K562 (cell line): ENCODE data around the gene CERCAM.

Source experiments
- ESRRA ChIP-seq: fragments of 450-650 bp; IDR thresholded peaks from 2 replicates; pipeline ENCODE4 v1.6.1; 2014; ENCODE audit warnings: low read depth, mild to moderate bottlenecking, moderate library complexity, borderline replicate concordance
- PTBP1 ChIP-seq: fragments of 200-400 bp; formaldehyde crosslinking; IDR thresholded peaks from 2 replicates; pipeline ENCODE4 v1.6.1; 2017; ENCODE audit warnings: low read depth, low read length
- SP1 ChIP-seq: sonication (generic); formaldehyde crosslinking; IDR thresholded peaks from 2 replicates; pipeline ENCODE4 v1.8.1; 2022; ENCODE audit warnings: mild to moderate bottlenecking, missing genetic modification reagents
- ZBTB1 ChIP-seq: sonication (generic); formaldehyde crosslinking; IDR thresholded peaks from 2 replicates; pipeline ENCODE4 v1.8.1; 2023; ENCODE audit warnings: missing genetic modification reagents, low read depth, mild to moderate bottlenecking, borderline replicate concordance
- ZFP36 ChIP-seq: fragments of 150-350 bp; IDR thresholded peaks from 2 replicates; pipeline ENCODE4 v1.6.1; 2018; ENCODE audit warnings: low read length, low read depth; ENCODE audit not compliant: partially characterized antibody
- ZKSCAN1 ChIP-seq: fragments of 150-350 bp; IDR thresholded peaks from 2 replicates; pipeline ENCODE4 v1.6.1; 2016; ENCODE audit warnings: low read depth, low read length
- ZNF274 ChIP-seq: IDR thresholded peaks from 2 replicates; pipeline ENCODE4 v1.6.1; 2011; ENCODE audit warnings: low read depth, mild to moderate bottlenecking, low read length, moderate library complexity, borderline replicate concordance
- ZNF445 ChIP-seq: fragments of 250-450 bp; sonication (Bioruptor Pico); IDR thresholded peaks from 2 replicates; pipeline ENCODE4 v1.4.0; 2020; ENCODE audit warnings: low read depth, mild to moderate bottlenecking, moderate library complexity
- TF ChIP-seq, protein P1 (sequence below): fragments of 450-650 bp; formaldehyde crosslinking; IDR thresholded peaks from 2 replicates; pipeline ENCODE4 v1.4.0; 2022; ENCODE audit warnings: mild to moderate bottlenecking, moderate library complexity
- TF ChIP-seq, protein P2 (sequence below), 3 experiments: IDR thresholded peaks in 2 of 3; conservative IDR thresholded peaks in 1 of 3; 2 replicates each; pipeline ENCODE4 v1.5.1; 2011 to 2012; ENCODE audit warnings: low read length in 3 of 3, mild to moderate bottlenecking in 3 of 3, control low read depth in 2 of 3, improper control_type of control experiment in 1 of 3, inconsistent platforms in 1 of 3, low read depth in 1 of 3, mixed read lengths in 1 of 3, moderate library complexity in 1 of 3; ENCODE audit not compliant: insufficient read depth in 2 of 3
- TF ChIP-seq, protein P3 (sequence below): fragments of 200-600 bp; sonication (generic); IDR thresholded peaks from one replicate; pipeline ENCODE4 v1.6.1; 2012; ENCODE audit warnings: mild to moderate bottlenecking, low read depth, low read length, inconsistent platforms
- TF ChIP-seq, protein P4 (sequence below): fragments of 450-650 bp; IDR thresholded peaks from 2 replicates; pipeline ENCODE4 v1.6.1; 2017; ENCODE audit warnings: antibody characterized with exemption, mild to moderate bottlenecking

DNA sequence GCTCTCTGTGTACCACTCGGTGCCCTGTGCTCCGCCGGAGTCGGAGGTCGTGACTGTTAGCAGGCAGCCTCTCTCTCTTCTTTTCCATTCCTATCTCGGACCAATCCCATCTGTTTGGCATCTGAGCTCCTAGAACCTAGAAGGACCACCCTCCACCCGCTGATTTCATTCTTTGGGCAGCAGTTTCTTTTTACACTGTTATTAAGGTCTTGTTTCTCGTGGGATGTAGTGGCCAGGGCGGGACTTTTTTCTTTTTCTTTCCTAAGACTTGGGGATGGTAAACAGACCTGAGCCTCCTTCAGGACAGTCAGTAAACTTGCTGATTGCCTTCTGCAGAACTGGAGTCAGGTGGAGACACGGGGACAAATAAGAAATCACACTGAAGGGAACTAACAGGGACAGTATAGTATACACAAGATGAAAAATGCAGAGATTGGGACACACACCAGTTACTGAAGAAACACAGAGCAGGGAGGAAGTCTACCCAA, 49.0 kb upstream of the CERCAM start:
- TF ChIP-seq, protein P1, sequence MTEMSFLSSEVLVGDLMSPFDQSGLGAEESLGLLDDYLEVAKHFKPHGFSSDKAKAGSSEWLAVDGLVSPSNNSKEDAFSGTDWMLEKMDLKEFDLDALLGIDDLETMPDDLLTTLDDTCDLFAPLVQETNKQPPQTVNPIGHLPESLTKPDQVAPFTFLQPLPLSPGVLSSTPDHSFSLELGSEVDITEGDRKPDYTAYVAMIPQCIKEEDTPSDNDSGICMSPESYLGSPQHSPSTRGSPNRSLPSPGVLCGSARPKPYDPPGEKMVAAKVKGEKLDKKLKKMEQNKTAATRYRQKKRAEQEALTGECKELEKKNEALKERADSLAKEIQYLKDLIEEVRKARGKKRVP, result no peak
- no peak for TF ChIP-seq SP1
- no peak for TF ChIP-seq ZBTB1 (CRISPR knock-in tag)
- TF ChIP-seq, protein P2, sequence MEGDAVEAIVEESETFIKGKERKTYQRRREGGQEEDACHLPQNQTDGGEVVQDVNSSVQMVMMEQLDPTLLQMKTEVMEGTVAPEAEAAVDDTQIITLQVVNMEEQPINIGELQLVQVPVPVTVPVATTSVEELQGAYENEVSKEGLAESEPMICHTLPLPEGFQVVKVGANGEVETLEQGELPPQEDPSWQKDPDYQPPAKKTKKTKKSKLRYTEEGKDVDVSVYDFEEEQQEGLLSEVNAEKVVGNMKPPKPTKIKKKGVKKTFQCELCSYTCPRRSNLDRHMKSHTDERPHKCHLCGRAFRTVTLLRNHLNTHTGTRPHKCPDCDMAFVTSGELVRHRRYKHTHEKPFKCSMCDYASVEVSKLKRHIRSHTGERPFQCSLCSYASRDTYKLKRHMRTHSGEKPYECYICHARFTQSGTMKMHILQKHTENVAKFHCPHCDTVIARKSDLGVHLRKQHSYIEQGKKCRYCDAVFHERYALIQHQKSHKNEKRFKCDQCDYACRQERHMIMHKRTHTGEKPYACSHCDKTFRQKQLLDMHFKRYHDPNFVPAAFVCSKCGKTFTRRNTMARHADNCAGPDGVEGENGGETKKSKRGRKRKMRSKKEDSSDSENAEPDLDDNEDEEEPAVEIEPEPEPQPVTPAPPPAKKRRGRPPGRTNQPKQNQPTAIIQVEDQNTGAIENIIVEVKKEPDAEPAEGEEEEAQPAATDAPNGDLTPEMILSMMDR (IDR thresholded peaks at IDR 0.05 in 2 of 3, conservative IDR thresholded peaks at IDR 0.05 in 1 of 3; ENCODE audit: insufficient read depth in 2 of 3, low read depth in 1 of 3, low read length in 3 of 3), result no peak
- no peak for TF ChIP-seq ZKSCAN1
- TF ChIP-seq, protein P3, sequence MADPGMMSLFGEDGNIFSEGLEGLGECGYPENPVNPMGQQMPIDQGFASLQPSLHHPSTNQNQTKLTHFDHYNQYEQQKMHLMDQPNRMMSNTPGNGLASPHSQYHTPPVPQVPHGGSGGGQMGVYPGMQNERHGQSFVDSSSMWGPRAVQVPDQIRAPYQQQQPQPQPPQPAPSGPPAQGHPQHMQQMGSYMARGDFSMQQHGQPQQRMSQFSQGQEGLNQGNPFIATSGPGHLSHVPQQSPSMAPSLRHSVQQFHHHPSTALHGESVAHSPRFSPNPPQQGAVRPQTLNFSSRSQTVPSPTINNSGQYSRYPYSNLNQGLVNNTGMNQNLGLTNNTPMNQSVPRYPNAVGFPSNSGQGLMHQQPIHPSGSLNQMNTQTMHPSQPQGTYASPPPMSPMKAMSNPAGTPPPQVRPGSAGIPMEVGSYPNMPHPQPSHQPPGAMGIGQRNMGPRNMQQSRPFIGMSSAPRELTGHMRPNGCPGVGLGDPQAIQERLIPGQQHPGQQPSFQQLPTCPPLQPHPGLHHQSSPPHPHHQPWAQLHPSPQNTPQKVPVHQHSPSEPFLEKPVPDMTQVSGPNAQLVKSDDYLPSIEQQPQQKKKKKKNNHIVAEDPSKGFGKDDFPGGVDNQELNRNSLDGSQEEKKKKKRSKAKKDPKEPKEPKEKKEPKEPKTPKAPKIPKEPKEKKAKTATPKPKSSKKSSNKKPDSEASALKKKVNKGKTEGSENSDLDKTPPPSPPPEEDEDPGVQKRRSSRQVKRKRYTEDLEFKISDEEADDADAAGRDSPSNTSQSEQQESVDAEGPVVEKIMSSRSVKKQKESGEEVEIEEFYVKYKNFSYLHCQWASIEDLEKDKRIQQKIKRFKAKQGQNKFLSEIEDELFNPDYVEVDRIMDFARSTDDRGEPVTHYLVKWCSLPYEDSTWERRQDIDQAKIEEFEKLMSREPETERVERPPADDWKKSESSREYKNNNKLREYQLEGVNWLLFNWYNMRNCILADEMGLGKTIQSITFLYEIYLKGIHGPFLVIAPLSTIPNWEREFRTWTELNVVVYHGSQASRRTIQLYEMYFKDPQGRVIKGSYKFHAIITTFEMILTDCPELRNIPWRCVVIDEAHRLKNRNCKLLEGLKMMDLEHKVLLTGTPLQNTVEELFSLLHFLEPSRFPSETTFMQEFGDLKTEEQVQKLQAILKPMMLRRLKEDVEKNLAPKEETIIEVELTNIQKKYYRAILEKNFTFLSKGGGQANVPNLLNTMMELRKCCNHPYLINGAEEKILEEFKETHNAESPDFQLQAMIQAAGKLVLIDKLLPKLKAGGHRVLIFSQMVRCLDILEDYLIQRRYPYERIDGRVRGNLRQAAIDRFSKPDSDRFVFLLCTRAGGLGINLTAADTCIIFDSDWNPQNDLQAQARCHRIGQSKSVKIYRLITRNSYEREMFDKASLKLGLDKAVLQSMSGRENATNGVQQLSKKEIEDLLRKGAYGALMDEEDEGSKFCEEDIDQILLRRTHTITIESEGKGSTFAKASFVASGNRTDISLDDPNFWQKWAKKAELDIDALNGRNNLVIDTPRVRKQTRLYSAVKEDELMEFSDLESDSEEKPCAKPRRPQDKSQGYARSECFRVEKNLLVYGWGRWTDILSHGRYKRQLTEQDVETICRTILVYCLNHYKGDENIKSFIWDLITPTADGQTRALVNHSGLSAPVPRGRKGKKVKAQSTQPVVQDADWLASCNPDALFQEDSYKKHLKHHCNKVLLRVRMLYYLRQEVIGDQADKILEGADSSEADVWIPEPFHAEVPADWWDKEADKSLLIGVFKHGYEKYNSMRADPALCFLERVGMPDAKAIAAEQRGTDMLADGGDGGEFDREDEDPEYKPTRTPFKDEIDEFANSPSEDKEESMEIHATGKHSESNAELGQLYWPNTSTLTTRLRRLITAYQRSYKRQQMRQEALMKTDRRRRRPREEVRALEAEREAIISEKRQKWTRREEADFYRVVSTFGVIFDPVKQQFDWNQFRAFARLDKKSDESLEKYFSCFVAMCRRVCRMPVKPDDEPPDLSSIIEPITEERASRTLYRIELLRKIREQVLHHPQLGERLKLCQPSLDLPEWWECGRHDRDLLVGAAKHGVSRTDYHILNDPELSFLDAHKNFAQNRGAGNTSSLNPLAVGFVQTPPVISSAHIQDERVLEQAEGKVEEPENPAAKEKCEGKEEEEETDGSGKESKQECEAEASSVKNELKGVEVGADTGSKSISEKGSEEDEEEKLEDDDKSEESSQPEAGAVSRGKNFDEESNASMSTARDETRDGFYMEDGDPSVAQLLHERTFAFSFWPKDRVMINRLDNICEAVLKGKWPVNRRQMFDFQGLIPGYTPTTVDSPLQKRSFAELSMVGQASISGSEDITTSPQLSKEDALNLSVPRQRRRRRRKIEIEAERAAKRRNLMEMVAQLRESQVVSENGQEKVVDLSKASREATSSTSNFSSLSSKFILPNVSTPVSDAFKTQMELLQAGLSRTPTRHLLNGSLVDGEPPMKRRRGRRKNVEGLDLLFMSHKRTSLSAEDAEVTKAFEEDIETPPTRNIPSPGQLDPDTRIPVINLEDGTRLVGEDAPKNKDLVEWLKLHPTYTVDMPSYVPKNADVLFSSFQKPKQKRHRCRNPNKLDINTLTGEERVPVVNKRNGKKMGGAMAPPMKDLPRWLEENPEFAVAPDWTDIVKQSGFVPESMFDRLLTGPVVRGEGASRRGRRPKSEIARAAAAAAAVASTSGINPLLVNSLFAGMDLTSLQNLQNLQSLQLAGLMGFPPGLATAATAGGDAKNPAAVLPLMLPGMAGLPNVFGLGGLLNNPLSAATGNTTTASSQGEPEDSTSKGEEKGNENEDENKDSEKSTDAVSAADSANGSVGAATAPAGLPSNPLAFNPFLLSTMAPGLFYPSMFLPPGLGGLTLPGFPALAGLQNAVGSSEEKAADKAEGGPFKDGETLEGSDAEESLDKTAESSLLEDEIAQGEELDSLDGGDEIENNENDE, result no peak
- TF ChIP-seq ZNF445 (CRISPR knock-in tag), result no peak
- no peak for TF ChIP-seq ZFP36
- TF ChIP-seq ESRRA, result no peak
- TF ChIP-seq, protein P4, sequence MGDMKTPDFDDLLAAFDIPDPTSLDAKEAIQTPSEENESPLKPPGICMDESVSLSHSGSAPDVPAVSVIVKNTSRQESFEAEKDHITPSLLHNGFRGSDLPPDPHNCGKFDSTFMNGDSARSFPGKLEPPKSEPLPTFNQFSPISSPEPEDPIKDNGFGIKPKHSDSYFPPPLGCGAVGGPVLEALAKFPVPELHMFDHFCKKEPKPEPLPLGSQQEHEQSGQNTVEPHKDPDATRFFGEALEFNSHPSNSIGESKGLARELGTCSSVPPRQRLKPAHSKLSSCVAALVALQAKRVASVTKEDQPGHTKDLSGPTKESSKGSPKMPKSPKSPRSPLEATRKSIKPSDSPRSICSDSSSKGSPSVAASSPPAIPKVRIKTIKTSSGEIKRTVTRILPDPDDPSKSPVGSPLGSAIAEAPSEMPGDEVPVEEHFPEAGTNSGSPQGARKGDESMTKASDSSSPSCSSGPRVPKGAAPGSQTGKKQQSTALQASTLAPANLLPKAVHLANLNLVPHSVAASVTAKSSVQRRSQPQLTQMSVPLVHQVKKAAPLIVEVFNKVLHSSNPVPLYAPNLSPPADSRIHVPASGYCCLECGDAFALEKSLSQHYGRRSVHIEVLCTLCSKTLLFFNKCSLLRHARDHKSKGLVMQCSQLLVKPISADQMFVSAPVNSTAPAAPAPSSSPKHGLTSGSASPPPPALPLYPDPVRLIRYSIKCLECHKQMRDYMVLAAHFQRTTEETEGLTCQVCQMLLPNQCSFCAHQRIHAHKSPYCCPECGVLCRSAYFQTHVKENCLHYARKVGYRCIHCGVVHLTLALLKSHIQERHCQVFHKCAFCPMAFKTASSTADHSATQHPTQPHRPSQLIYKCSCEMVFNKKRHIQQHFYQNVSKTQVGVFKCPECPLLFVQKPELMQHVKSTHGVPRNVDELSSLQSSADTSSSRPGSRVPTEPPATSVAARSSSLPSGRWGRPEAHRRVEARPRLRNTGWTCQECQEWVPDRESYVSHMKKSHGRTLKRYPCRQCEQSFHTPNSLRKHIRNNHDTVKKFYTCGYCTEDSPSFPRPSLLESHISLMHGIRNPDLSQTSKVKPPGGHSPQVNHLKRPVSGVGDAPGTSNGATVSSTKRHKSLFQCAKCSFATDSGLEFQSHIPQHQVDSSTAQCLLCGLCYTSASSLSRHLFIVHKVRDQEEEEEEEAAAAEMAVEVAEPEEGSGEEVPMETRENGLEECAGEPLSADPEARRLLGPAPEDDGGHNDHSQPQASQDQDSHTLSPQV, result no peak
- no peak for TF ChIP-seq PTBP1
- no peak for TF ChIP-seq ZNF274
